ENCODE results near the gene POPDC2.
"Not testable (repeated sequence)": the region's sequence is repeated elsewhere in the genome, so short reads cannot be mapped to it uniquely, and the experiment has no call there.

Gene POPDC2

GRCh38 chr3:119611664-119612063 lies 48.7 kb downstream of the POPDC2 start:
- DNase-seq = no peak

GRCh38 chr3:119609301-119609700 lies 51.1 kb downstream of the POPDC2 start:
- no peak for DNase-seq

GRCh38 chr3:119608405-119609000 lies 51.9 kb downstream of the POPDC2 start:
- no peak for DNase-seq

- no peak for DNase-seq
These were observed 55.5 kb downstream of the POPDC2 start for GRCh38 chr3:119604878-119605277.

- no peak for DNase-seq
These were observed 57.7 kb downstream of the POPDC2 start for GRCh38 chr3:119602676-119603075.

- no peak for DNase-seq
These were observed 59.2 kb downstream of the POPDC2 start for GRCh38 chr3:119601154-119601553.

GRCh38 chr3:119600732-119601131 lies 59.7 kb downstream of the POPDC2 start:
- peak; percentile 15 for DNase-seq

GRCh38 chr3:119599558-119600174 lies 60.7 kb downstream of the POPDC2 start:
- DNase-seq = no peak

GRCh38 chr3:119598410-119599098 lies 61.8 kb downstream of the POPDC2 start:
- no peak for DNase-seq

GRCh38 chr3:119597548-119598288 lies 62.7 kb downstream of the POPDC2 start, which contains the start of gene PLA1A:
Gene PLA1A (plus strand): TSS chr3:119597885. CDS start chr3:119597914, 29 bp downstream.
- no peak for DNase-seq

- DNase-seq = no peak
These were observed 64.0 kb downstream of the POPDC2 start for GRCh38 chr3:119596398-119596797.

- DNase-seq = no peak
These were observed 64.6 kb downstream of the POPDC2 start for GRCh38 chr3:119595639-119596334.

GRCh38 chr3:119594929-119595328 lies 65.5 kb downstream of the POPDC2 start:
- DNase-seq = not testable (repeated sequence)

- no peak for DNase-seq
These were observed 66.3 kb downstream of the POPDC2 start for GRCh38 chr3:119594066-119594465.

- no peak for DNase-seq
These were observed 67.5 kb downstream of the POPDC2 start for GRCh38 chr3:119592861-119593260.

All from NCI-H69 (cell line).